Psoas muscle (tissue), 8 donors: Measurements from ENCODE around the gene RIPOR2. TPM values are rescaled to one million over a fixed set of nuclear protein-coding genes. Genes with fewer than 3 reads are reported as not detected.

Experiments
- ATAC-seq, 4 donors: fragments of 200-7000 bp; cut with Tn5 transposase; one replicate each; pipeline ENCODE4 v1.9.1; 2020; ENCODE audit warnings: moderate library complexity in 3 of 4, mild to moderate bottlenecking in 2 of 4
- DNase-seq, 2 donors: peaks; one replicate each; pipeline ENCODE4 v3.0.0-alpha.2; 2020
- H3K27ac ChIP-seq: fragments of 200-600 bp; one replicate; pipeline ENCODE4 v1.8.0; 2022
- H3K27me3 ChIP-seq, 3 donors: fragments of 200-600 bp in 1 of 3; one replicate each; pipeline versions ENCODE4 v1.6.1 to v1.8.0; 2013 to 2022; ENCODE audit warnings: low read length in 2 of 3, mild to moderate bottlenecking in 2 of 3, moderate library complexity in 1 of 3; ENCODE audit not compliant: insufficient read depth in 3 of 3
- H3K36me3 ChIP-seq, 2 donors: fragments of 200-600 bp in 1 of 2; one replicate each; pipeline versions ENCODE4 v1.6.1 to v1.8.0; 2013 to 2022; ENCODE audit warnings: low read depth in 1 of 2, mild to moderate bottlenecking in 1 of 2, moderate library complexity in 1 of 2; ENCODE audit not compliant: insufficient read depth in 1 of 2
- H3K4me1 ChIP-seq: fragments of 200-600 bp; one replicate; pipeline ENCODE4 v1.8.0; 2022
- H3K4me3 ChIP-seq: fragments of 200-600 bp; one replicate; pipeline ENCODE4 v1.8.0; 2022; ENCODE audit warnings: mild to moderate bottlenecking
- H3K9me3 ChIP-seq: fragments of 200-600 bp; one replicate; pipeline ENCODE4 v1.8.0; 2022
- CTCF ChIP-seq: fragments of 200-600 bp; IDR thresholded peaks from one replicate; pipeline ENCODE4 v1.8.0; 2022; ENCODE audit warnings: antibody characterized with exemption
- WGBS, 3 donors: extraction: QIAGEN DNeasy Blood & Tissue Kit; methylation state at CpG; one replicate each; pipeline versions ENCODE4 v1.1.6 to v1.1.7; 2013; 5-methylcytosine and 5-hydroxymethylcytosine counted together
- intact Hi-C, 2 donors: fragments of 100-400 bp; cut with DNase I; formaldehyde crosslinking; loops; one replicate each; pipeline versions ENCODE4 v1.11.0 to v1.14.2; 2022
- polyA plus RNA-seq, 3 donors: library from polyadenylated mRNA; stranded (reverse); fragments of 200-250 nt; gene quantifications; one replicate each; pipeline ENCODE4 v1.2.3, GENCODE V29; 2013
- total RNA-seq, 4 donors: library from RNA; stranded (reverse); fragmentation: NEBNext Ultra II Directional in 2 of 4; extraction: Animal tissue kit (Norgen Biotek cat#: 25700) in 2 of 4; gene quantifications; one replicate each; pipeline versions ENCODE4 v1.2.1 to v1.2.4, GENCODE V29; 2021 to 2023
- donor health status: healthy with polysubstance abuse.
- donor health status: DM: no; HTN: no; CAD: no; lungs with moderate emphysema.
- donor health status: Bipolar disorder and iron deficiency.
- donor health status: healthy.
- donor health status: DM: yes; HTN: yes; CAD: no.
- donor health status: DM: no; HTN: no; CAD: no.
- donor health status: DM: no; HTN: no; CAD: no.
- donor health status: DM: yes; HTN: yes; CAD: no.

RIPOR2 gene
- total and polyA plus RNA-seq, 7 donors, result 1.3 to 13.2 (median 7.1) TPM

- ATAC-seq (no peak), DNase-seq (no peak)
- TF ChIP-seq CTCF, result no peak
- Histone ChIP-seq H3K4me1 (no peaks in the 10 kb centered on the region), H3K4me3 (no peak overlapping the region), H3K9me3 (no peaks in the 10 kb centered on the region), H3K36me3 (peaks cover 0 to 45% of the 10 kb centered on the region in 2 donors), H3K27ac (no peak overlapping the region), H3K27me3 (no peaks in the 10 kb centered on the region)
- WGBS, 3 donors, result 93 to 94% (median 93%) methylated on average over 3 of the region's 3 CpGs
- intact Hi-C loops, result no loop called here
Measured at GRCh38 chr6:24821860-24822444, 113.8 kb downstream of the RIPOR2 start.

GRCh38 chr6:24818346-24818745 lies 117.4 kb downstream of the RIPOR2 start:
- Histone ChIP-seq H3K27me3 (no peaks in the 10 kb centered on the region), H3K36me3 (peaks cover 0 to 18% of the 10 kb centered on the region in 2 donors), H3K4me3 (no peak overlapping the region), H3K9me3 (no peaks in the 10 kb centered on the region), H3K4me1 (no peaks in the 10 kb centered on the region), H3K27ac (no peak overlapping the region)
- no peak for TF ChIP-seq CTCF
- intact Hi-C loops, result no loop called here
- ATAC-seq (no peak), DNase-seq (no peak)
- 82 to 93% (median 92%) methylated on average over 2 of the region's 2 CpGs for WGBS, 3 donors

GRCh38 chr6:24809728-24810127 lies 126.0 kb downstream of the RIPOR2 start:
- no peak for TF ChIP-seq CTCF
- Histone ChIP-seq H3K27me3 (no peaks in the 10 kb centered on the region), H3K4me1 (no peaks in the 10 kb centered on the region), H3K4me3 (no peak overlapping the region), H3K27ac (no peak overlapping the region), H3K36me3 (peaks cover 4 to 46% of the 10 kb centered on the region in 2 donors), H3K9me3 (no peaks in the 10 kb centered on the region)
- no peak for ATAC-seq
- WGBS, 3 donors, result 76 to 87% (median 77%) methylated on average over 3 of the region's 3 CpGs
- intact Hi-C loops, result no loop called here
- no peak for DNase-seq

- TF ChIP-seq CTCF, result no peak
- no peaks in the 10 kb centered on the region for H3K9me3 ChIP-seq
- no peaks in the 10 kb centered on the region for H3K4me1 ChIP-seq
- H3K27me3 ChIP-seq, result no peaks in the 10 kb centered on the region
- H3K36me3 ChIP-seq, result peaks cover 4 to 46% of the 10 kb centered on the region in 2 donors
- intact Hi-C loops, result no loop called here
- ATAC-seq (no peak), DNase-seq (no peak)
- no peak overlapping the region for H3K27ac ChIP-seq
- no peak overlapping the region for H3K4me3 ChIP-seq
- 94 to 98% (median 95%) methylated on average over 3 of the region's 3 CpGs for WGBS, 3 donors
Measured at GRCh38 chr6:24807584-24807983, 128.2 kb downstream of the RIPOR2 start.
